Omental fat pad (tissue), 4 donors: ENCODE results near the gene KMT2D. TPM values are rescaled to one million over a fixed set of nuclear protein-coding genes. Genes with fewer than 3 reads are reported as not detected.

Experiments used
- ATAC-seq: fragments of 150-250 bp; one replicate; pipeline ENCODE4 v1.9.1; 2016; ENCODE audit warnings: mild to moderate bottlenecking, moderate library complexity; ENCODE audit not compliant: low FRiP score
- DNase-seq: peaks from one replicate; pipeline ENCODE4 v3.0.0-alpha.2; 2019; ENCODE audit warnings: low spot score
- CTCF ChIP-seq, 3 donors: fragments of 450-650 bp; IDR thresholded peaks; one replicate each; pipeline ENCODE4 v1.5.1; 2016 to 2017; ENCODE audit warnings: antibody characterized with exemption in 3 of 3, mild to moderate bottlenecking in 3 of 3, moderate library complexity in 2 of 3
- total RNA-seq, 4 donors: library from RNA; depleted of rRNA; stranded (reverse); fragments of >200 nt; gene quantifications; one replicate each; pipeline ENCODE4 v1.1.0, GENCODE V29; 2016

The KMT2D gene
- total RNA-seq, 4 donors from 2014 or later: 31.2 to 87.0 (median 49.0) TPM

GRCh38 chr12:49088150-49088931 lies 27.7 kb upstream of the KMT2D start:
- ATAC-seq (peak; percentile 96), DNase-seq (peak; percentile 48)
- no peak for TF ChIP-seq CTCF (IDR thresholded peaks at IDR 0.05)

- ATAC-seq (no peak), DNase-seq (no peak)
Observed at GRCh38 chr12:49086116-49086515, 25.5 kb upstream of the KMT2D start.

GRCh38 chr12:49084438-49084837 lies 23.8 kb upstream of the KMT2D start:
- TF ChIP-seq CTCF (IDR thresholded peaks at IDR 0.05): no peak
- DNase-seq: no peak
- no peak for ATAC-seq

More at GRCh38 chr12:49086116-49086515, 25.5 kb upstream of the KMT2D start:
- TF ChIP-seq CTCF (IDR thresholded peaks at IDR 0.05): no peak

GRCh38 chr12:49079793-49080192 lies 19.2 kb upstream of the KMT2D start:
- ATAC-seq (no peak), DNase-seq (no peak)

GRCh38 chr12:49070971-49071370 lies 10.4 kb upstream of the KMT2D start:
- ATAC-seq (no peak), DNase-seq (no peak)
- TF ChIP-seq CTCF (IDR thresholded peaks at IDR 0.05): no peak

More at GRCh38 chr12:49079793-49080192, 19.2 kb upstream of the KMT2D start:
- TF ChIP-seq CTCF (IDR thresholded peaks at IDR 0.05): no peak

GRCh38 chr12:49069507-49070346 lies 9.1 kb upstream of the KMT2D start, which contains the start of gene RHEBL1:
Gene RHEBL1, minus strand, starts transcription at chr12:49069979. Its CDS starts 194 bp downstream, at chr12:49069785.
- DNase-seq (peak; percentile 97), ATAC-seq (peak; percentile 100)
- no peak for TF ChIP-seq CTCF (IDR thresholded peaks at IDR 0.05)
